ENCODE data around the gene RNF114.

RNF114 gene

GRCh38 chr20:49985157-49985556, 49.0 kb downstream of the RNF114 start:
- peak overlapping the region; percentile 93 for H3K4me3 ChIP-seq (ENCODE audit: low read depth, low read length)
- H3K36me3 ChIP-seq = peaks cover 39% of the 10 kb centered on the region
- 0 out of 2 replicates have a peak, but pooled peaks cover 4% of the 10 kb centered on the region for H3K9me3 ChIP-seq
- H3K27me3 ChIP-seq = no peaks in the 10 kb centered on the region
- H3K4me1 ChIP-seq = peaks cover 13% of the 10 kb centered on the region
- DNase-seq = no peak
- TF ChIP-seq CTCF (IDR thresholded peaks at IDR 0.05; ENCODE audit: low read depth, low read length) = no peak

GRCh38 chr20:49985617-49986016, 49.4 kb downstream of the RNF114 start:
- no peak for DNase-seq
- peak overlapping the region; percentile 93 for H3K4me3 ChIP-seq (ENCODE audit: low read depth, low read length)
- no peak for TF ChIP-seq CTCF (IDR thresholded peaks at IDR 0.05; ENCODE audit: low read depth, low read length)
- H3K36me3 ChIP-seq = peaks cover 39% of the 10 kb centered on the region
- H3K27me3 ChIP-seq = no peaks in the 10 kb centered on the region
- H3K4me1 ChIP-seq = peaks cover 15% of the 10 kb centered on the region
- 0 out of 2 replicates have a peak, but pooled peaks cover 4% of the 10 kb centered on the region for H3K9me3 ChIP-seq

GRCh38 chr20:49986049-49986448, 49.9 kb downstream of the RNF114 start:
- Histone ChIP-seq H3K9me3 (0 out of 2 replicates have a peak, but pooled peaks cover 4% of the 10 kb centered on the region), H3K4me3 (ENCODE audit: low read depth, low read length) (peak overlapping the region; percentile 1; the same call in 1 of the 2 replicates), H3K36me3 (peaks cover 39% of the 10 kb centered on the region), H3K4me1 (peaks cover 15% of the 10 kb centered on the region), H3K27me3 (no peaks in the 10 kb centered on the region)
- DNase-seq = no peak
- TF ChIP-seq CTCF (IDR thresholded peaks at IDR 0.05; ENCODE audit: low read depth, low read length) = no peak

GRCh38 chr20:49987015-49987867, 51.0 kb downstream of the RNF114 start:
- H3K4me1 ChIP-seq = peaks cover 13% of the 10 kb centered on the region
- DNase-seq = no peak
- H3K4me3 ChIP-seq (ENCODE audit: low read depth, low read length) = no peak overlapping the region; the same call in 1 of the 2 replicates
- H3K27me3 ChIP-seq = no peaks in the 10 kb centered on the region
- TF ChIP-seq CTCF (IDR thresholded peaks at IDR 0.05; ENCODE audit: low read depth, low read length) = no peak
- peaks cover 39% of the 10 kb centered on the region for H3K36me3 ChIP-seq
- no peaks in the 10 kb centered on the region for H3K9me3 ChIP-seq

- TF ChIP-seq CTCF (IDR thresholded peaks at IDR 0.05; ENCODE audit: low read depth, low read length) = no peak
- Histone ChIP-seq H3K9me3 (no peaks in the 10 kb centered on the region), H3K4me3 (ENCODE audit: low read depth, low read length) (no peak overlapping the region), H3K4me1 (peaks cover 12% of the 10 kb centered on the region), H3K27me3 (no peaks in the 10 kb centered on the region), H3K36me3 (peaks cover 39% of the 10 kb centered on the region)
- DNase-seq = no peak
Measured at GRCh38 chr20:49987868-49988690, 51.9 kb downstream of the RNF114 start.
